COR-L47 (cell line): Measurements from ENCODE around the gene DCAF15.

Experiments
- DNase-seq: peaks from one replicate; lab custom pipeline; 2025; lab: John Stamatoyannopoulos, UW

Gene DCAF15

GRCh38 chr19:13976446-13976845, 24.1 kb downstream of the DCAF15 start:
- no peak for DNase-seq

GRCh38 chr19:13977803-13978202, 25.5 kb downstream of the DCAF15 start:
- DNase-seq: no peak

- peak; percentile 85 for DNase-seq
Measured at GRCh38 chr19:13978351-13979243, 26.3 kb downstream of the DCAF15 start.

- no peak for DNase-seq
Measured at GRCh38 chr19:13979244-13979615, 26.9 kb downstream of the DCAF15 start.

- DNase-seq: no peak
Measured at GRCh38 chr19:13979686-13980085, 27.4 kb downstream of the DCAF15 start.

GRCh38 chr19:13980340-13980739, 28.0 kb downstream of the DCAF15 start:
- no peak for DNase-seq

GRCh38 chr19:13981021-13981420, 28.7 kb downstream of the DCAF15 start:
- no peak for DNase-seq

- no peak for DNase-seq
Measured at GRCh38 chr19:13981467-13981866, 29.2 kb downstream of the DCAF15 start.

GRCh38 chr19:13981988-13982501, 29.7 kb downstream of the DCAF15 start:
- no peak for DNase-seq

- no peak for DNase-seq
Measured at GRCh38 chr19:13982773-13983172, 30.5 kb downstream of the DCAF15 start.

GRCh38 chr19:13983213-13983889, 31.0 kb downstream of the DCAF15 start:
- peak; percentile 92 for DNase-seq

GRCh38 chr19:13984186-13984585, 31.9 kb downstream of the DCAF15 start:
- DNase-seq: peak; percentile 11

- DNase-seq: no peak
Measured at GRCh38 chr19:13984875-13985741, 32.8 kb downstream of the DCAF15 start.

- DNase-seq: peak; percentile 67
Measured at GRCh38 chr19:13985771-13986347, 33.5 kb downstream of the DCAF15 start.

- peak; percentile 87 for DNase-seq
Measured at GRCh38 chr19:13986348-13986904, 34.1 kb downstream of the DCAF15 start.

- DNase-seq: no peak
Measured at GRCh38 chr19:13987101-13987890, 35.0 kb downstream of the DCAF15 start.

- no peak for DNase-seq
Measured at GRCh38 chr19:13989487-13989886, 37.2 kb downstream of the DCAF15 start.

- no peak for DNase-seq
Measured at GRCh38 chr19:13990085-13990484, 37.8 kb downstream of the DCAF15 start.

GRCh38 chr19:13992025-13992424, 39.7 kb downstream of the DCAF15 start:
- no peak for DNase-seq

GRCh38 chr19:13993590-13994300, 41.4 kb downstream of the DCAF15 start:
- no peak for DNase-seq
